GM12801 (cell line): ENCODE data around the gene KLK14.

Experiments
- TF ChIP-seq, protein P1 (sequence below): IDR thresholded peaks from one replicate; pipeline ENCODE4 v1.5.1; 2011; ENCODE audit warnings: control low read depth; ENCODE audit not compliant: insufficient read length; ENCODE audit errors: extremely low read depth

Gene KLK14

DNA sequence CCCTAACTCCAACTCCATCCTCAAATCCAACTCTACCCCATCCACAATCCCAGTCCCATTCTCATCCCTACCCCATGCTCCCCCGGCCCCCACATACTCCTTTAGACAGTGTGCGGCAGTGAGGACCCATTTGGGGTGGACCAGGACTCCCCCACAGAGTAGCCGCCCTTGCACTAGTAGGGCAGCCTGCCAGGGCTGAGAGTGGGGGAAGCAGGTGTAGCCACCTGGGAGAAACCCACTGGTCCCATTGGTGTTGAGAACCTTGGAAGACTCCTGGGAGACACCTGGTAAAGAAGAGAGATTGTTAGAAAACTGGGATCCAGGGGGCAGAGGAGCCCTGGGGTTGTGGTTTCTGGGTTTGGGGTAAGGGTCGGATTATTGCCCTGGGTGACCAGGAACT lies 22.4 kb downstream of the KLK14 start:
- TF ChIP-seq, protein P1, sequence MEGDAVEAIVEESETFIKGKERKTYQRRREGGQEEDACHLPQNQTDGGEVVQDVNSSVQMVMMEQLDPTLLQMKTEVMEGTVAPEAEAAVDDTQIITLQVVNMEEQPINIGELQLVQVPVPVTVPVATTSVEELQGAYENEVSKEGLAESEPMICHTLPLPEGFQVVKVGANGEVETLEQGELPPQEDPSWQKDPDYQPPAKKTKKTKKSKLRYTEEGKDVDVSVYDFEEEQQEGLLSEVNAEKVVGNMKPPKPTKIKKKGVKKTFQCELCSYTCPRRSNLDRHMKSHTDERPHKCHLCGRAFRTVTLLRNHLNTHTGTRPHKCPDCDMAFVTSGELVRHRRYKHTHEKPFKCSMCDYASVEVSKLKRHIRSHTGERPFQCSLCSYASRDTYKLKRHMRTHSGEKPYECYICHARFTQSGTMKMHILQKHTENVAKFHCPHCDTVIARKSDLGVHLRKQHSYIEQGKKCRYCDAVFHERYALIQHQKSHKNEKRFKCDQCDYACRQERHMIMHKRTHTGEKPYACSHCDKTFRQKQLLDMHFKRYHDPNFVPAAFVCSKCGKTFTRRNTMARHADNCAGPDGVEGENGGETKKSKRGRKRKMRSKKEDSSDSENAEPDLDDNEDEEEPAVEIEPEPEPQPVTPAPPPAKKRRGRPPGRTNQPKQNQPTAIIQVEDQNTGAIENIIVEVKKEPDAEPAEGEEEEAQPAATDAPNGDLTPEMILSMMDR = no peak

DNA sequence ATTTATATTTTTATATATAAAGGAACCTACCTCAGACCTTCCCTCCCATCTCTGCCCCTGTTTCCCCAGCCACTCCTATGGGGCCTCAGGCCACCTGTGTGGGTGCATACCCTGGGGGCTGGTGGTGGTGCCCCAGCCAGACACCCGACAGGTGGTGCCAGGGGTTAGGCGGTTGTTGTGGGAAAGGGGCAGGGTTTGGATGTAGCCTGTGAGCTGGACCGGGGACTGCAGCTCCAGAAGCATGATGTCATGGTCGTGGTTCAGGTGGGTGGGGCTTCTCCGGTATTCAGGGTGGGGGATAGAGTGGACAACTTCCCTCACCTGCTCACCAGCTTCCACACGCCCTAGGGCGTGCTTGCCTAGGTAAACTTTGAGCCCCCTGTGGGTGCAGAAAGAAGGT lies 23.0 kb downstream of the KLK14 start:
- TF ChIP-seq, protein P1 = no peak

DNA sequence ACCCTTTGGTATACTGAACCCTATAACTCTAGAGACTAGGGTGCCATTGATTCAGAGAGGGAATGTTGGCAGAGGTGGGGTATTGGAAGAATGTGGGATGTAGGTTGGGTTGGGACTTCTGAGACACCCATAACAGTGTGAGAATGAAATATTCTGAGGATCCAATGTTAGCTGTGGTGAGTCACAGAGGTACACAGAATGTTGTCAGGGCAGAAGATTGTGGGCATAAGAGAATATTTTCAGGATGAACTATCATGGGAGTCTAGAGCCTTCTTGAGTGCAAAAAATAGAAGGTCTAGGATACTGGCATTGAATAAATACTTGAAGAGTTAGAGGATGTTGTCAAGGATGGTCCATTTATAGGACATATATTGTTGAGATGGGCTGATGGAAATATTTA lies 26.8 kb downstream of the KLK14 start:
- TF ChIP-seq, protein P1 = no peak

DNA sequence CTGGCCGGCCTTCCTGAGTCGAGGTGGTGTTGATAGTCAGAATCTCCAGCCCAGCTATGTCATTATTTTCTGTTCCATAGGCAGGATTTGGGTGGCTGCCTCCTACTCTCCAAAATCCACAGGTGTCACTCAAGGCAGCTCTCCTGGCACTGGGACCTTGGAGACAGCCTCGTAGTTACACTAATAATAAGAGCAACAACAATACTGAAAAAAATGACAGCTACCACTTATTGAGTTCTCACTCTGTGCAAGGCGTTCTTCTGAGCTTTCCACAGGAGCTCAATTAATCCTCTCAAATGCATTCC lies 35.7 kb downstream of the KLK14 start:
- TF ChIP-seq, protein P1 = no peak

DNA sequence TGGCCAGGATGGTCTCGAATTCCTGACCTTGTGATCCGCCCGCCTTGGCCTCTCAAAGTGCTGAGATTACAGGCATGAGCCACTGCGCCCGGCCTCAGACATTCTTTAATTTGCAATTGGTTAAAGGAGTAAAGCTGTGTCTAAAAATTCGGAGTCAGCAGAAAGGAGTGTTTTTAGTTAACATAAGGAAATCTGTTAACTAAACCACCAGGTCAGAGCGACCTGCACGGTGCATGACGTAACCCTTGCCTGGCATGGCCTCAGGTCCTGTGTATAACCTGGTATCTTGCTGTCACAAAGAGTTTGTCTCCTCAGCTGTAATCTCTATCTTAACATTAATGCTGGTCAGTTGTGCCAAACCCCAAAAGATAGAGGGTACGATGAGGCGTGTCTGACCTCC lies 38.4 kb downstream of the KLK14 start:
- TF ChIP-seq, protein P1 = no peak

DNA sequence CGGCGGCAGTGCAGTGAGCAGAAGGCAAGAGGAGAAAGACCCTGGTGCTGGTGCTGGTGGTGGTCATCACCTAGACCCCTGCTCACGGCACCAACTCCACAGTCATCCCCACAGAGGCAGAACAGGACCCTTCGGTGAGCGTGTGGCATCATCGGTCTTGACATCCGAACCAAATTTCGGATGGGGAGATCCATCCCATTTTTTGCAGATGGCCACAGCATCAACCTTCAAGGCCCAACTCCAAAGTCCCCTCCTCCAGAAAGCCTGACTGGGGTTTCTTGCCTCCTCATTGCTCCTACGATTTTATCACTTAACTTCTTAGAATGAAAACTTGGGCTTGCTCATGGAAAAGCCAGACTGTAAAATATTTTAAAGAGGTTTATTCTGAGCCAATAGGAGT lies 39.2 kb downstream of the KLK14 start:
- TF ChIP-seq, protein P1 = no peak

DNA sequence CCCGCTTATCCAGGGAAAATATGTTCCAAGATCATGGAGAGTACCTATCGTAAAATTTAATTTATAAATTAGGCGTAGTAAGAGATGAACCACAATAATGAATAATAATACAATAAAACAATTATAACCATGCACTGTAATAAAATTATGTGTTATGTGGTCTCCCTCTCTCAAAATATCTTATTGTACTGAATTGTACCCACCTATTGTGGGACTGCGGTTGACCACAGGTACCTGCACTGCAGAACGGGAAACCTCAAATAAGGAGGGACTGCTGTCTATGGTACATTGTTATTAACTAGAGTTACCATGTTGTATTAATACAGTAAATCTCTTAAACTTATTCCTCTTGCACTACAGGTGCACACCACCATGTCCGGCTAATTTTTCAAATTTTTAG lies 42.5 kb downstream of the KLK14 start:
- TF ChIP-seq, protein P1 = no peak

DNA sequence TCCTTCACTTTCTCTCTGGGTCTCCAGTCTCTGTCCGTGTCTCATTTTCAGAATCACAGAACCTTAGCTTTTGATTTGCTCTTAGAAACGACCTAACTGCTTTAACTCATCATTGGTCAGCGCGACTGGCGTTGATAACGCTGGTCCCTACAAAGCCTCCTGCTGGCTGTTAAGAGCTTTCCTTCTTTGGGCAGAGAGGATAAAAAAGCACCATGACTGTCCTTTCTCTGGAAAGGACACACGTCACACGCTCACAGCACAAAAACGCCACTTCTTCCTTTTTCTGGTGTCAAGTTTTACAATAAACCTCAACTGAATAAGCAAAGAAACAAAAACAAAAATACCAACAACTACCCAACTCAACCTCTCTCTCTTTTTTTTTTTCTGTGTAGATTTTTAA lies 46.2 kb downstream of the KLK14 start:
- TF ChIP-seq, protein P1 = no peak
